Measurements from ENCODE around the gene HPCAL4. TPM values are rescaled to one million over a fixed set of nuclear protein-coding genes. Genes with fewer than 3 reads are reported as not detected.

Gene HPCAL4
- total and polyA plus RNA-seq, 2 experiments from 2014 or later = 0.08 to 1.2 TPM

GRCh38 chr1:39673215-39673614 is 18.0 kb downstream of the HPCAL4 start:
- Histone ChIP-seq H3K4me1 (ENCODE audit: insufficient read depth) (peaks cover 5% of the 10 kb centered on the region; the same call in 1 of the 2 replicates), H3K9me2 (ENCODE audit: insufficient read depth) (no peaks in the 10 kb centered on the region), H3K27me3 (ENCODE audit: insufficient read depth) (peaks cover 98% of the 10 kb centered on the region), H3K4me2 (no peak overlapping the region), H3F3A (replicated peaks; ENCODE audit: low read depth) (no peaks in the 10 kb centered on the region), H3K36me3 (ENCODE audit: insufficient read depth) (no peaks in the 10 kb centered on the region), H3K27ac (ENCODE audit: low read depth) (no peak overlapping the region), H4K20me1 (replicated peaks; ENCODE audit: insufficient read depth) (peaks cover 13% of the 10 kb centered on the region; the same call in 1 of the 2 replicates), H3K79me2 (replicated peaks; ENCODE audit: insufficient read depth) (no peaks in the 10 kb centered on the region), H2AFZ (no peak overlapping the region), H3K4me3 (no peak overlapping the region)
- Mint-ChIP-seq H3K27me3 (ENCODE audit: insufficient read depth, low read depth, poor library complexity) (peaks cover 95% of the 10 kb centered on the region), H3K27ac (no peak overlapping the region), H3K36me3 (ENCODE audit: low read depth) (no peaks in the 10 kb centered on the region), H3K9me3 (no peaks in the 10 kb centered on the region), H3K4me3 (no peak overlapping the region), H3K4me1 (peaks cover 9% of the 10 kb centered on the region)
- ATAC-seq (no peak), DNase-seq (ENCODE audit: low spot score) (no peak)
- no peak for TF ChIP-seq ZNF114 (CRISPR knock-in tag; IDR thresholded peaks at IDR 0.05)

GRCh38 chr1:39672551-39672947 is 18.7 kb downstream of the HPCAL4 start:
- Histone ChIP-seq H3K27ac (ENCODE audit: low read depth) (no peak overlapping the region), H3F3A (replicated peaks; ENCODE audit: low read depth) (no peaks in the 10 kb centered on the region), H3K36me3 (ENCODE audit: insufficient read depth) (no peaks in the 10 kb centered on the region), H3K27me3 (ENCODE audit: insufficient read depth) (peaks cover 98% of the 10 kb centered on the region), H2AFZ (no peak overlapping the region; the same call in 1 of the 2 replicates), H3K4me2 (peak overlapping the region; percentile 97), H3K79me2 (replicated peaks; ENCODE audit: insufficient read depth) (no peaks in the 10 kb centered on the region), H3K4me3 (peak overlapping the region; percentile 67), H3K4me1 (ENCODE audit: insufficient read depth) (peaks cover 5% of the 10 kb centered on the region; the same call in 1 of the 2 replicates), H4K20me1 (replicated peaks; ENCODE audit: insufficient read depth) (peaks cover 13% of the 10 kb centered on the region; the same call in 1 of the 2 replicates), H3K9me2 (ENCODE audit: insufficient read depth) (no peaks in the 10 kb centered on the region)
- Mint-ChIP-seq H3K27me3 (ENCODE audit: insufficient read depth, low read depth, poor library complexity) (peaks cover 96% of the 10 kb centered on the region), H3K9me3 (no peaks in the 10 kb centered on the region), H3K4me3 (peak overlapping the region; percentile 71), H3K36me3 (ENCODE audit: low read depth) (no peaks in the 10 kb centered on the region), H3K4me1 (peaks cover 9% of the 10 kb centered on the region), H3K27ac (no peak overlapping the region)
- no peak for TF ChIP-seq POLR2AphosphoS5 (IDR thresholded peaks at IDR 0.05; ENCODE audit: low read depth)
- peak; percentile 82 for TF ChIP-seq CTCF (conservative IDR thresholded peaks at IDR 0.05; ENCODE audit: low read depth in 2 of 2)
- no peak for TF ChIP-seq ZNF462 (CRISPR knock-in tag; IDR thresholded peaks at IDR 0.05)
- no peak for TF ChIP-seq ZNF114 (CRISPR knock-in tag; IDR thresholded peaks at IDR 0.05)
- no peak for TF ChIP-seq STAT1 (IDR thresholded peaks at IDR 0.05; ENCODE audit: unreplicated experiment)
- TF ChIP-seq EZH2 (IDR thresholded peaks at IDR 0.05; ENCODE audit: low read depth, unreplicated experiment) = no peak
- DNase-seq (ENCODE audit: low spot score) (peak; percentile 64), ATAC-seq (peak; percentile 72)

Measured in GM23338 (cell line).